ENCODE data around the gene PANK4.
"Not testable (repeated sequence)": the region's sequence is repeated elsewhere in the genome, so short reads cannot be mapped to it uniquely, and the experiment has no call there.

PANK4 gene

DNA sequence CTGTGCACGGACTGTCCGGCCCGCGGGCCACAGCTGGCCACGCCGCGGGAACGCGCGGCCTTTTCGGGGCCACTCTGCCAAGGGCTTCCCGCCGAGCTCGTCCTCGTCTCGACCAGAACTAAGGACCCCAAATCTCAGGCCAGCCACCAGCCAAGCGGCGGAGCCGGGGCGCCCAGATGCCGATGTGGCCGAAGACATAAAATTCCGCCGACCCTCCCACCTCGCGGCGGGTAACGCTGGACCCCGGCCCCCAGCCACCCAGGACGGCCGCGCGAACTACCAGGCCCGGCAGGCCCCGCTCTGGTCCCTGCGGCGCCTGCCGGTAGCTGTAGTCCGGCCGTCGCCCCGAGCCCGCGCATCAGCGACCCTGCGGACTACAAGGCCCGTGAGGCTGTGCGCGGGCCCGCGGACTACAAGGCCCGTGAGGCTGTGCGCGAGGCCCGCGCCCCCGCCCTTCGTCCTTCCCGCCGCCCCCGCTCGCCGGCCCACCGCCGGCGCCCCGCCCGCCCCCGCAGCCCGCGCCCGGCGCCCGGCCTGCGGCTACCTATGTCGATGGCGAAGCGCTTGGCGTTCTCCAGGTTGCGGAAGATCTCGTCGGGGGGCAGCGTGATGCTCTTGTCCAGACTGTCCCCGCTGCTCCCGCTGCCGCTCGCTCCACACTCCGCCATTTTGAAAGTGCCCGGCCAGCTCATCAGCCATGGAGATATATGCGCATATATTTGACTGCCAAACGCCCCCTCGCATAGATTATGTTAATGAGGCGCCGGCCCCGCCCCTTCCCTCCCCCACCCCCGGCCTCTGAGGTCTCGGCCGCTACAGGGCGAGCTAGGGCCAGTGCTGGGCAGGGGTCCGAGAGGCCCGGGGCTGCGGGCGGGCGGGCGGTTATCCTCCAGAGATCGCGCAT, at the start of gene PANK4:
TSS of gene PANK4 (minus strand) at position 677 of the 904 bp plus-strand sequence. CDS start at position 668, 9 bp downstream.
- Mint-ChIP-seq H3K9me3 (no peaks in the 10 kb centered on the region), H3K4me3 (peak within 1 kb of the TSS; percentile 86), H3K36me3 (ENCODE audit: low read depth) (peaks cover 22% of the 10 kb centered on the region), H3K4me1 (ENCODE audit: low read depth) (peaks cover 54% of the 10 kb centered on the region), H3K27ac (peak within 1 kb of the TSS; percentile 97), H3K27me3 (peaks cover 18% of the 10 kb centered on the region)
- DNase-seq, result peak; percentile 92

GRCh38 chr1:2574350-2574749, 48.0 kb upstream of the PANK4 start:
- peaks cover 32% of the 10 kb centered on the region for H3K4me1 Mint-ChIP-seq (ENCODE audit: low read depth)
- peaks cover 21% of the 10 kb centered on the region for H3K9me3 Mint-ChIP-seq
- H3K27ac Mint-ChIP-seq, result no peak overlapping the region
- H3K36me3 Mint-ChIP-seq (ENCODE audit: low read depth), result no peaks in the 10 kb centered on the region
- DNase-seq, result no peak
- no peaks in the 10 kb centered on the region for H3K27me3 Mint-ChIP-seq
- H3K4me3 Mint-ChIP-seq, result no peak overlapping the region

- Mint-ChIP-seq H3K9me3 (peaks cover 18% of the 10 kb centered on the region), H3K27me3 (no peaks in the 10 kb centered on the region), H3K4me3 (no peak overlapping the region), H3K27ac (no peak overlapping the region), H3K4me1 (ENCODE audit: low read depth) (peaks cover 24% of the 10 kb centered on the region), H3K36me3 (ENCODE audit: low read depth) (no peaks in the 10 kb centered on the region)
- DNase-seq, result no peak
Measured at GRCh38 chr1:2573250-2573920, 47.0 kb upstream of the PANK4 start.

DNA sequence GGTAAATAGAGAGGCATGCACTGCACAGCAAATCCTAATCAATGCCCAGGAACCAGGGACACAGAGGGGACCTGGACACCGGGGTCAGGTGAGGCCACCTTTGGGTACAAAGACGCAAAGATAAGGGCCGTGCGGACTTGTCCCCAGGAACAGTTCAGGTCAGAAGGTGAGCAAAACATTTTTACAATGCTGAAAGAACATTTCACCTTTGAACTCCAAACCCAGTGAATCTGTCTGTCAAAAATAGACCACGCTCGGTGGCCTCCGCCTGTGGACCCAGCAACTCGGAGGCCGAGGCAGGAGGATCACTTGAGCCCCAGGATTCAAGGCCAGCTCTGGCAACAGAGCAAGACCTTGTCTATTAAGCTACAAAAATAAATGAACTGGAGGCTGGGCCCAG, 45.0 kb upstream of the PANK4 start:
- peaks cover 18% of the 10 kb centered on the region for H3K9me3 Mint-ChIP-seq
- DNase-seq, result no peak

GRCh38 chr1:2570332-2570731, 43.9 kb upstream of the PANK4 start:
- H3K27ac Mint-ChIP-seq, result no peak overlapping the region

More for the DNA sequence above, 45.0 kb upstream of the PANK4 start:
- H3K4me1 Mint-ChIP-seq (ENCODE audit: low read depth), result peaks cover 8% of the 10 kb centered on the region
- no peaks in the 10 kb centered on the region for H3K36me3 Mint-ChIP-seq (ENCODE audit: low read depth)
- no peak overlapping the region for H3K4me3 Mint-ChIP-seq
- no peaks in the 10 kb centered on the region for H3K27me3 Mint-ChIP-seq
- H3K27ac Mint-ChIP-seq, result no peak overlapping the region

GRCh38 chr1:2569703-2570102, 43.3 kb upstream of the PANK4 start:
- not testable (repeated sequence) for H3K4me1 Mint-ChIP-seq (ENCODE audit: low read depth); H3K27ac Mint-ChIP-seq; H3K4me3 Mint-ChIP-seq

More at GRCh38 chr1:2570332-2570731, 43.9 kb upstream of the PANK4 start:
- peaks cover 18% of the 10 kb centered on the region for H3K9me3 Mint-ChIP-seq
- no peak for DNase-seq
- peaks cover 3% of the 10 kb centered on the region for H3K4me1 Mint-ChIP-seq (ENCODE audit: low read depth)
- no peak overlapping the region for H3K4me3 Mint-ChIP-seq
- no peaks in the 10 kb centered on the region for H3K27me3 Mint-ChIP-seq
- no peaks in the 10 kb centered on the region for H3K36me3 Mint-ChIP-seq (ENCODE audit: low read depth)

GRCh38 chr1:2569060-2569459, 42.7 kb upstream of the PANK4 start:
- Mint-ChIP-seq H3K9me3 (peaks cover 14% of the 10 kb centered on the region), H3K36me3 (ENCODE audit: low read depth) (no peaks in the 10 kb centered on the region), H3K4me3 (no peak overlapping the region), H3K27me3 (no peaks in the 10 kb centered on the region), H3K27ac (peak overlapping the region; percentile 61), H3K4me1 (ENCODE audit: low read depth) (peaks cover 1% of the 10 kb centered on the region)
- DNase-seq, result no peak

More at GRCh38 chr1:2569703-2570102, 43.3 kb upstream of the PANK4 start:
- peaks cover 18% of the 10 kb centered on the region for H3K9me3 Mint-ChIP-seq
- not testable (repeated sequence) for H3K27me3 Mint-ChIP-seq; H3K36me3 Mint-ChIP-seq (ENCODE audit: low read depth); DNase-seq

- H3K27me3 Mint-ChIP-seq; H3K36me3 Mint-ChIP-seq (ENCODE audit: low read depth); DNase-seq; H3K4me3 Mint-ChIP-seq; H3K4me1 Mint-ChIP-seq (ENCODE audit: low read depth); H3K27ac Mint-ChIP-seq; H3K9me3 Mint-ChIP-seq: not testable (repeated sequence)
Measured at GRCh38 chr1:2568187-2568816, 41.9 kb upstream of the PANK4 start.

DNA sequence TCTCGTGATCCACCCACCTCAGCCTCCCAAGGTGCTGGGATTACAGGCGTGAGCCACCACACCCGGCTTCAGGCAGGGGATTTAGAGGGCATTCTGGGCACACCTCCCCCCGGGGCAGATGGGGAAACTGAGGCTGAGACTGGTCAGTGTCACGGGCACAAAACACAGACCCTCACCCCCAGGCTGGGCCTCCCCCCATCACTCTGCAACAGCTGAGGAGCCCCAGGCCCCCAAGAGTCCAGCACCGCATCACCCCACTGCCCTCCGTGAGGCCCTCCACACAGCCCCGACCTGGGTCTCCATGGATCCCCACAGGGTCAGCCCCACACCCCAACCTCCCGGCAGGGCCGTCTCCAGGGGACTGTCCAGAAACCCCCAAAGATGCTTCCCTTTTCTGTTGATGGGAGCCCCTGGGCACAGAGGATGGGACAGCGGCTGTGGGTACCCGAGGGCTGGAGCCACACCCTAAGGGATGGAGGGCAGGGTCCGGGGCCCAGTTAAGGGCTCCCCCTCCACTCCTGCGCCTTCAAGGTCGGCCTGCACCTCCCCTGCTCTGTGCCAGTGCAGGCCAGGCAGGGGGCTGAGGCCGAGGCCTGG, 40.8 kb upstream of the PANK4 start:
- H3K27me3 Mint-ChIP-seq, result no peaks in the 10 kb centered on the region
- no peak overlapping the region for H3K4me3 Mint-ChIP-seq
- no peaks in the 10 kb centered on the region for H3K9me3 Mint-ChIP-seq
- no peak overlapping the region for H3K27ac Mint-ChIP-seq
- peaks cover 15% of the 10 kb centered on the region for H3K36me3 Mint-ChIP-seq (ENCODE audit: low read depth)
- H3K4me1 Mint-ChIP-seq (ENCODE audit: low read depth), result peaks cover 1% of the 10 kb centered on the region
- no peak for DNase-seq

- Mint-ChIP-seq H3K4me1 (ENCODE audit: low read depth) (peaks cover 1% of the 10 kb centered on the region), H3K27me3 (no peaks in the 10 kb centered on the region), H3K27ac (no peak overlapping the region)
Measured at GRCh38 chr1:2566101-2567045, 40.0 kb upstream of the PANK4 start.

GRCh38 chr1:2564815-2565374, 38.5 kb upstream of the PANK4 start:
- H3K27ac Mint-ChIP-seq, result no peak overlapping the region
- no peak for DNase-seq
- H3K4me1 Mint-ChIP-seq (ENCODE audit: low read depth), result peaks cover 5% of the 10 kb centered on the region
- no peak overlapping the region for H3K4me3 Mint-ChIP-seq
- no peaks in the 10 kb centered on the region for H3K9me3 Mint-ChIP-seq
- H3K27me3 Mint-ChIP-seq, result no peaks in the 10 kb centered on the region
- peaks cover 35% of the 10 kb centered on the region for H3K36me3 Mint-ChIP-seq (ENCODE audit: low read depth)

More at GRCh38 chr1:2566101-2567045, 40.0 kb upstream of the PANK4 start:
- Mint-ChIP-seq H3K4me3 (no peak overlapping the region), H3K36me3 (ENCODE audit: low read depth) (peaks cover 22% of the 10 kb centered on the region), H3K9me3 (no peaks in the 10 kb centered on the region)
- no peak for DNase-seq

DNA sequence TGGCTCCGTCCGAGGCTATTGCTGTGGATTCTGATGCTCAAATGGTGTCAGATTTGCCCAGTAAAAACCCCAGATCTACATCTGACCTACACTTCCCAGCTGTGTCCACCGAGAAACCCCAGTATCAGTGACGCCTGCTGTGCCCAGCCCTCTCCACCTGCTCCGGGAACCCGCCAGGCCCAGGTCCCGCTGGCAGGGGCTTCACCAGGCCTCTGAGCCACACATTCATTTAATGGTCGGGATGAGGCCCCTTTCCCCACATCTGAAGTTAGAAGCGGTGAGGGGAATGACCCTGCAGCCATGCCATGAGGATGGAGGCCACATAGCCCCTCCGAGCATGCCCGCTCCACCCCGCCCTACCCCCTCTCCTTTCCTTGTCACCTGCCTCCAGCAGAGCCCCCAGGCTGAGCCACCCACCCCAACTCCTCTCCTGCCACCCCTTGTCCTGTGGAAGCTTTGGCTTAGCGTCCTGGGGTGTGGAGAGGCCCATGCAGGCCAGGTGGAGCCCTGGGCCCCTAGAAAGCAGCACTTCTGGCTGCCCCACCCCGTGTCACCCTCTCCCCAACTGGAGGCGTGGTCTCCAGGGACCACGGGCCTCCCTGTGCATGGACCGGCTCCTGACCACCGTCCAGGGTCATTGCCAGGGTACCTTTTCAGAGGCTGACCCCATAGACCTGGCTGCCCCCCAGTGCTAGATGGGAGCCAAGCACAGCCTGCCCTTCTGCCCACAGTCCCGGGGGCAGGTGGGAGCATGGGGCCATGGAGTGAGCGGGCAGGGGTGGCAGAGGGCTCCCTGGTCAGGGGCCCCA, 37.8 kb upstream of the PANK4 start:
- no peak for DNase-seq
- Mint-ChIP-seq H3K4me3 (no peak overlapping the region), H3K4me1 (ENCODE audit: low read depth) (peaks cover 9% of the 10 kb centered on the region), H3K27ac (no peak overlapping the region), H3K27me3 (no peaks in the 10 kb centered on the region), H3K36me3 (ENCODE audit: low read depth) (peaks cover 41% of the 10 kb centered on the region), H3K9me3 (no peaks in the 10 kb centered on the region)

GRCh38 chr1:2563205-2563604, 36.8 kb upstream of the PANK4 start:
- Mint-ChIP-seq H3K4me1 (ENCODE audit: low read depth) (peaks cover 15% of the 10 kb centered on the region), H3K27ac (peak overlapping the region; percentile 37), H3K36me3 (ENCODE audit: low read depth) (peaks cover 51% of the 10 kb centered on the region), H3K4me3 (no peak overlapping the region), H3K9me3 (no peaks in the 10 kb centered on the region), H3K27me3 (no peaks in the 10 kb centered on the region)
- DNase-seq, result no peak
